HepG2 (cell line): Measurements from ENCODE around the gene NR3C2. TPM values are rescaled to one million over a fixed set of nuclear protein-coding genes. Genes with fewer than 3 reads are reported as not detected.

ENCODE experiments used
- ATAC-seq: fragments of 200-7000 bp; cut with Tn5 transposase; 3 replicates; pipeline ENCODE4 v1.9.1; 2020; ENCODE audit warnings: mild to moderate bottlenecking, moderate library complexity
- BruUV-seq: library from RNA; stranded (reverse); fragments of 400-500 nt; replicated peaks from 2 replicates; lab custom pipeline; 2021; lab: Mats Ljungman, UMichigan
- CTCF ChIA-PET: fragments of 300-600 bp; formaldehyde crosslinking; extraction: SDS; loops from one replicate; lab custom pipeline; 2021; ENCODE audit warnings: low total read pairs, inconsistent platforms, low intra/inter-chr PET ratio; lab: Yijun Ruan, JAX
- POLR2A ChIA-PET: fragments of 350-600 bp; sonication (Branson Sonifier 250); formaldehyde crosslinking; loops from one replicate; lab custom pipeline; 2020; ENCODE audit warnings: antibody characterized with exemption, inconsistent platforms; lab: Yijun Ruan, JAX
- DNase-seq: peaks from one replicate; pipeline ENCODE4 v3.0.0-alpha.2; 2015; ENCODE audit warnings: low spot score
- FAIRE-seq: peaks from 3 replicates; lab custom pipeline; 2011; peaks lifted over from hg19 to GRCh38; lab: Jason Lieb, UNC
- H2AFZ ChIP-seq: one replicate; pipeline ENCODE4 v1.6.1; 2011; ENCODE audit warnings: low read length, inconsistent platforms
- H3K27ac ChIP-seq: fragments of 300-600 bp; 3 replicates; pipeline ENCODE4 v1.8.0; 2011; ENCODE audit warnings: mixed run types, mild to moderate bottlenecking, mixed read lengths, low read length, inconsistent platforms; ENCODE audit not compliant: insufficient read depth; ENCODE audit errors: extremely low read length
- H3K27me3 ChIP-seq, 2 experiments: fragments of 200-600 bp in 1 of 2; 2 replicates in 1 of 2; 3 replicates in 1 of 2; pipeline versions ENCODE4 v1.6.0 to v1.8.0; 2011; ENCODE audit warnings: low read length in 2 of 2, mild to moderate bottlenecking in 2 of 2, moderate library complexity in 2 of 2, inconsistent platforms in 1 of 2; ENCODE audit not compliant: insufficient read depth in 2 of 2, control insufficient read depth in 1 of 2
- H3K36me3 ChIP-seq, 2 experiments: fragments of 200-600 bp in 1 of 2; replicated peaks in 1 of 2; 2 replicates in 1 of 2; 3 replicates in 1 of 2; pipeline versions ENCODE4 v1.5.1 to v1.8.0; 2011; ENCODE audit warnings: low read length in 2 of 2, inconsistent platforms in 1 of 2; ENCODE audit not compliant: insufficient read depth in 2 of 2, control insufficient read depth in 1 of 2
- H3K4me1 ChIP-seq: 2 replicates; pipeline ENCODE4 v1.5.1; 2012; ENCODE audit warnings: low read length, inconsistent platforms; ENCODE audit not compliant: insufficient read depth
- H3K4me2 ChIP-seq: 2 replicates; pipeline ENCODE4 v1.6.0; 2011; ENCODE audit warnings: low read depth, low read length, inconsistent platforms
- H3K4me3 ChIP-seq, 3 experiments: fragments of 200-600 bp in 1 of 3; sonication (generic), shearing (Covaris generic) in 1 of 3; replicated peaks in 1 of 3; 2 replicates each; pipeline ENCODE4 v1.5.1; 2011 to 2016; ENCODE audit warnings: low read length in 3 of 3, inconsistent platforms in 2 of 3, low read depth in 2 of 3, mild to moderate bottlenecking in 2 of 3, control low read depth in 1 of 3, mixed read lengths in 1 of 3; ENCODE audit not compliant: insufficient read depth in 1 of 3
- H3K79me2 ChIP-seq: one replicate; pipeline ENCODE4 v1.6.1; 2011; ENCODE audit warnings: low read length, inconsistent platforms; ENCODE audit not compliant: insufficient read depth
- H3K9ac ChIP-seq: 2 replicates; pipeline ENCODE4 v1.6.0; 2011; ENCODE audit warnings: mild to moderate bottlenecking, low read depth, low read length, inconsistent platforms; ENCODE audit not compliant: insufficient read depth
- H3K9me3 ChIP-seq: 2 replicates; pipeline ENCODE4 v1.5.1; 2012; ENCODE audit warnings: mild to moderate bottlenecking, low read length
- H4K20me1 ChIP-seq: 2 replicates; pipeline ENCODE4 v1.6.0; 2011; ENCODE audit warnings: inconsistent platforms, mild to moderate bottlenecking, low read length, moderate library complexity; ENCODE audit not compliant: insufficient read depth
- FLYWCH1 ChIP-seq: sonication (generic); formaldehyde crosslinking; IDR thresholded peaks from 2 replicates; pipeline ENCODE4 v1.8.1; 2023; ENCODE audit warnings: mild to moderate bottlenecking, missing genetic modification reagents
- JUNB ChIP-seq: sonication (generic); formaldehyde crosslinking; IDR thresholded peaks from 2 replicates; pipeline ENCODE4 v1.8.0; 2022; ENCODE audit warnings: missing genetic modification reagents, mild to moderate bottlenecking, borderline replicate concordance
- RARG ChIP-seq: sonication (generic); formaldehyde crosslinking; IDR thresholded peaks from 2 replicates; pipeline ENCODE4 v1.4.0; 2020; ENCODE audit warnings: low read depth, mild to moderate bottlenecking, missing genetic modification reagents
- YY1 ChIP-seq: IDR thresholded peaks from 2 replicates; pipeline ENCODE4 v1.6.1; 2011; ENCODE audit warnings: low read length, low read depth, moderate library complexity, mild to moderate bottlenecking; ENCODE audit not compliant: insufficient read depth, insufficient replicate concordance
- WGBS: methylation state at CpG from one replicate; pipeline ENCODE4 v1.1.6; 2017; ENCODE audit warnings: low lambda C conversion rate; 5-methylcytosine and 5-hydroxymethylcytosine counted together
- in situ Hi-C: cut with HindIII; loops from 2 replicates; pipeline ENCODE4 v1.10.0; 2017; ENCODE audit warnings: low pct_unique_long_range_greater_than_20kb; ENCODE audit not compliant: extremely low pct_ligation_motif_present
- intact Hi-C: fragments of 100-400 bp; cut with micrococcal nuclease; formaldehyde crosslinking; loops from one replicate; pipeline ENCODE4 v1.10.0; 2022; ENCODE audit not compliant: unreplicated experiment
- polyA plus RNA-seq, 8 experiments: library from polyadenylated mRNA; depleted of rRNA in 3 of 8; stranded (reverse) in 7 of 8; unstranded in 1 of 8; fragments of >200 nt; fragmentation: Illumina TruSeq in 4 of 8; extraction: Trizol in 4 of 8; gene quantifications; 2 replicates each; pipeline versions ENCODE4 v1.2.1 to v1.2.3, GENCODE V29; 2011 to 2016; ENCODE audit warnings: low read depth in 4 of 8, missing spikeins in 1 of 8, mixed read lengths in 1 of 8; ENCODE audit not compliant: insufficient read depth in 1 of 8
- total RNA-seq, 5 experiments: library from RNA; depleted of rRNA; stranded (reverse); fragments of >200 nt; fragmentation: Illumina TruSeq; extraction: Trizol; gene quantifications; 2 replicates each; pipeline ENCODE4 v1.2.3, GENCODE V29; 2016; ENCODE audit warnings: low read depth in 1 of 5
- TF ChIP-seq, protein P1 (sequence below): sonication (generic); formaldehyde crosslinking; IDR thresholded peaks from 2 replicates; pipeline ENCODE4 v1.4.0; 2020; ENCODE audit warnings: missing genetic modification reagents
- TF ChIP-seq, protein P2 (sequence below): sonication (generic); formaldehyde crosslinking; IDR thresholded peaks from 2 replicates; pipeline ENCODE4 v1.9.0; 2022; ENCODE audit warnings: missing genetic modification reagents, mild to moderate bottlenecking, borderline replicate concordance
- TF ChIP-seq, protein P3 (sequence below): IDR thresholded peaks from 2 replicates; pipeline ENCODE4 v1.6.1; 2016; ENCODE audit warnings: low read depth, missing genetic modification reagents, missing compliant biosample characterization
- TF ChIP-seq, protein P4 (sequence below): sonication (generic); formaldehyde crosslinking; IDR thresholded peaks from 2 replicates; pipeline ENCODE4 v1.4.0; 2020; ENCODE audit warnings: mild to moderate bottlenecking, missing genetic modification reagents

The NR3C2 gene
- total and polyA plus RNA-seq, 2 of the 13 experiments (the other 11 are each of a cell fraction or from before 2014, with no cell fraction given) = 0.26 to 0.46 TPM

DNA sequence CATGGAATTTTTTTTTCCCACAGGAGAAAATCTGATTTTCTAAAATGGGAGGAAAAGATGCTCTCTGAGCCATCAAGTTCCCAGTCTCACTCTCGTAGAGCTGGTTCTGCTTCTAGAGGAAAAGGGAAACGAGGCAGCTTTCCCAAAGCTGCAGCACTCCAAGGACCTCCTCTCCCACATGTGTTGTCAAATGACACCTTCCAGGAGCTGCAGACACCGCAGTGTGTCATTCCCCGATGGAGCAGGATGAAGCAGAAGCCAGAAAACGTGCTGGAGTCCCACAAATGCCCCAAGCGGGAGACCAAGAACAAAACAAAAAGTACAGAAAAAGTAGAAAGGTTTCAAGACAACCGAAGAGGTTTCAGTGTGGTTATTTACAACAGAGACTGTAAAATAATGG lies 362.3 kb downstream of the NR3C2 start:
- Histone ChIP-seq H4K20me1 (no peaks in the 10 kb centered on the region), H3K27ac (no peak overlapping the region), H3K9me3 (peaks cover 10% of the 10 kb centered on the region), H3K27me3 (no peaks in the 10 kb centered on the region), H3K4me1 (no peaks in the 10 kb centered on the region), H3K9ac (no peak overlapping the region), H3K79me2 (no peaks in the 10 kb centered on the region), H3K4me2 (no peak overlapping the region), H2AFZ (no peak overlapping the region), H3K36me3 (no peaks in the 10 kb centered on the region), H3K4me3 (no peak overlapping the region)
- in situ Hi-C loops = no loop called here
- ChIA-PET POLR2A (no interaction called here), CTCF (no interaction called here)
- intact Hi-C loops = no loop called here
- FAIRE-seq = no peak
- ATAC-seq = no peak
- 45% methylated on average over 7 of the region's 7 CpGs for WGBS
- no peak for DNase-seq
- no TSS peak for BruUV-seq
- TF ChIP-seq, protein P1, sequence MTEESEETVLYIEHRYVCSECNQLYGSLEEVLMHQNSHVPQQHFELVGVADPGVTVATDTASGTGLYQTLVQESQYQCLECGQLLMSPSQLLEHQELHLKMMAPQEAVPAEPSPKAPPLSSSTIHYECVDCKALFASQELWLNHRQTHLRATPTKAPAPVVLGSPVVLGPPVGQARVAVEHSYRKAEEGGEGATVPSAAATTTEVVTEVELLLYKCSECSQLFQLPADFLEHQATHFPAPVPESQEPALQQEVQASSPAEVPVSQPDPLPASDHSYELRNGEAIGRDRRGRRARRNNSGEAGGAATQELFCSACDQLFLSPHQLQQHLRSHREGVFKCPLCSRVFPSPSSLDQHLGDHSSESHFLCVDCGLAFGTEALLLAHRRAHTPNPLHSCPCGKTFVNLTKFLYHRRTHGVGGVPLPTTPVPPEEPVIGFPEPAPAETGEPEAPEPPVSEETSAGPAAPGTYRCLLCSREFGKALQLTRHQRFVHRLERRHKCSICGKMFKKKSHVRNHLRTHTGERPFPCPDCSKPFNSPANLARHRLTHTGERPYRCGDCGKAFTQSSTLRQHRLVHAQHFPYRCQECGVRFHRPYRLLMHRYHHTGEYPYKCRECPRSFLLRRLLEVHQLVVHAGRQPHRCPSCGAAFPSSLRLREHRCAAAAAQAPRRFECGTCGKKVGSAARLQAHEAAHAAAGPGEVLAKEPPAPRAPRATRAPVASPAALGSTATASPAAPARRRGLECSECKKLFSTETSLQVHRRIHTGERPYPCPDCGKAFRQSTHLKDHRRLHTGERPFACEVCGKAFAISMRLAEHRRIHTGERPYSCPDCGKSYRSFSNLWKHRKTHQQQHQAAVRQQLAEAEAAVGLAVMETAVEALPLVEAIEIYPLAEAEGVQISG (CRISPR knock-in tag) = no peak
- TF ChIP-seq RARG (CRISPR knock-in tag) (no peak), YY1 (no peak), JUNB (CRISPR knock-in tag) (no peak), FLYWCH1 (CRISPR knock-in tag) (no peak)
- TF ChIP-seq, protein P2, sequence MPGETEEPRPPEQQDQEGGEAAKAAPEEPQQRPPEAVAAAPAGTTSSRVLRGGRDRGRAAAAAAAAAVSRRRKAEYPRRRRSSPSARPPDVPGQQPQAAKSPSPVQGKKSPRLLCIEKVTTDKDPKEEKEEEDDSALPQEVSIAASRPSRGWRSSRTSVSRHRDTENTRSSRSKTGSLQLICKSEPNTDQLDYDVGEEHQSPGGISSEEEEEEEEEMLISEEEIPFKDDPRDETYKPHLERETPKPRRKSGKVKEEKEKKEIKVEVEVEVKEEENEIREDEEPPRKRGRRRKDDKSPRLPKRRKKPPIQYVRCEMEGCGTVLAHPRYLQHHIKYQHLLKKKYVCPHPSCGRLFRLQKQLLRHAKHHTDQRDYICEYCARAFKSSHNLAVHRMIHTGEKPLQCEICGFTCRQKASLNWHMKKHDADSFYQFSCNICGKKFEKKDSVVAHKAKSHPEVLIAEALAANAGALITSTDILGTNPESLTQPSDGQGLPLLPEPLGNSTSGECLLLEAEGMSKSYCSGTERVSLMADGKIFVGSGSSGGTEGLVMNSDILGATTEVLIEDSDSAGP (CRISPR knock-in tag) = no peak
- TF ChIP-seq, protein P3, sequence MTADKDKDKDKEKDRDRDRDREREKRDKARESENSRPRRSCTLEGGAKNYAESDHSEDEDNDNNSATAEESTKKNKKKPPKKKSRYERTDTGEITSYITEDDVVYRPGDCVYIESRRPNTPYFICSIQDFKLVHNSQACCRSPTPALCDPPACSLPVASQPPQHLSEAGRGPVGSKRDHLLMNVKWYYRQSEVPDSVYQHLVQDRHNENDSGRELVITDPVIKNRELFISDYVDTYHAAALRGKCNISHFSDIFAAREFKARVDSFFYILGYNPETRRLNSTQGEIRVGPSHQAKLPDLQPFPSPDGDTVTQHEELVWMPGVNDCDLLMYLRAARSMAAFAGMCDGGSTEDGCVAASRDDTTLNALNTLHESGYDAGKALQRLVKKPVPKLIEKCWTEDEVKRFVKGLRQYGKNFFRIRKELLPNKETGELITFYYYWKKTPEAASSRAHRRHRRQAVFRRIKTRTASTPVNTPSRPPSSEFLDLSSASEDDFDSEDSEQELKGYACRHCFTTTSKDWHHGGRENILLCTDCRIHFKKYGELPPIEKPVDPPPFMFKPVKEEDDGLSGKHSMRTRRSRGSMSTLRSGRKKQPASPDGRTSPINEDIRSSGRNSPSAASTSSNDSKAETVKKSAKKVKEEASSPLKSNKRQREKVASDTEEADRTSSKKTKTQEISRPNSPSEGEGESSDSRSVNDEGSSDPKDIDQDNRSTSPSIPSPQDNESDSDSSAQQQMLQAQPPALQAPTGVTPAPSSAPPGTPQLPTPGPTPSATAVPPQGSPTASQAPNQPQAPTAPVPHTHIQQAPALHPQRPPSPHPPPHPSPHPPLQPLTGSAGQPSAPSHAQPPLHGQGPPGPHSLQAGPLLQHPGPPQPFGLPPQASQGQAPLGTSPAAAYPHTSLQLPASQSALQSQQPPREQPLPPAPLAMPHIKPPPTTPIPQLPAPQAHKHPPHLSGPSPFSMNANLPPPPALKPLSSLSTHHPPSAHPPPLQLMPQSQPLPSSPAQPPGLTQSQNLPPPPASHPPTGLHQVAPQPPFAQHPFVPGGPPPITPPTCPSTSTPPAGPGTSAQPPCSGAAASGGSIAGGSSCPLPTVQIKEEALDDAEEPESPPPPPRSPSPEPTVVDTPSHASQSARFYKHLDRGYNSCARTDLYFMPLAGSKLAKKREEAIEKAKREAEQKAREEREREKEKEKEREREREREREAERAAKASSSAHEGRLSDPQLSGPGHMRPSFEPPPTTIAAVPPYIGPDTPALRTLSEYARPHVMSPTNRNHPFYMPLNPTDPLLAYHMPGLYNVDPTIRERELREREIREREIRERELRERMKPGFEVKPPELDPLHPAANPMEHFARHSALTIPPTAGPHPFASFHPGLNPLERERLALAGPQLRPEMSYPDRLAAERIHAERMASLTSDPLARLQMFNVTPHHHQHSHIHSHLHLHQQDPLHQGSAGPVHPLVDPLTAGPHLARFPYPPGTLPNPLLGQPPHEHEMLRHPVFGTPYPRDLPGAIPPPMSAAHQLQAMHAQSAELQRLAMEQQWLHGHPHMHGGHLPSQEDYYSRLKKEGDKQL (CRISPR knock-in tag) = no peak
- TF ChIP-seq, protein P4, sequence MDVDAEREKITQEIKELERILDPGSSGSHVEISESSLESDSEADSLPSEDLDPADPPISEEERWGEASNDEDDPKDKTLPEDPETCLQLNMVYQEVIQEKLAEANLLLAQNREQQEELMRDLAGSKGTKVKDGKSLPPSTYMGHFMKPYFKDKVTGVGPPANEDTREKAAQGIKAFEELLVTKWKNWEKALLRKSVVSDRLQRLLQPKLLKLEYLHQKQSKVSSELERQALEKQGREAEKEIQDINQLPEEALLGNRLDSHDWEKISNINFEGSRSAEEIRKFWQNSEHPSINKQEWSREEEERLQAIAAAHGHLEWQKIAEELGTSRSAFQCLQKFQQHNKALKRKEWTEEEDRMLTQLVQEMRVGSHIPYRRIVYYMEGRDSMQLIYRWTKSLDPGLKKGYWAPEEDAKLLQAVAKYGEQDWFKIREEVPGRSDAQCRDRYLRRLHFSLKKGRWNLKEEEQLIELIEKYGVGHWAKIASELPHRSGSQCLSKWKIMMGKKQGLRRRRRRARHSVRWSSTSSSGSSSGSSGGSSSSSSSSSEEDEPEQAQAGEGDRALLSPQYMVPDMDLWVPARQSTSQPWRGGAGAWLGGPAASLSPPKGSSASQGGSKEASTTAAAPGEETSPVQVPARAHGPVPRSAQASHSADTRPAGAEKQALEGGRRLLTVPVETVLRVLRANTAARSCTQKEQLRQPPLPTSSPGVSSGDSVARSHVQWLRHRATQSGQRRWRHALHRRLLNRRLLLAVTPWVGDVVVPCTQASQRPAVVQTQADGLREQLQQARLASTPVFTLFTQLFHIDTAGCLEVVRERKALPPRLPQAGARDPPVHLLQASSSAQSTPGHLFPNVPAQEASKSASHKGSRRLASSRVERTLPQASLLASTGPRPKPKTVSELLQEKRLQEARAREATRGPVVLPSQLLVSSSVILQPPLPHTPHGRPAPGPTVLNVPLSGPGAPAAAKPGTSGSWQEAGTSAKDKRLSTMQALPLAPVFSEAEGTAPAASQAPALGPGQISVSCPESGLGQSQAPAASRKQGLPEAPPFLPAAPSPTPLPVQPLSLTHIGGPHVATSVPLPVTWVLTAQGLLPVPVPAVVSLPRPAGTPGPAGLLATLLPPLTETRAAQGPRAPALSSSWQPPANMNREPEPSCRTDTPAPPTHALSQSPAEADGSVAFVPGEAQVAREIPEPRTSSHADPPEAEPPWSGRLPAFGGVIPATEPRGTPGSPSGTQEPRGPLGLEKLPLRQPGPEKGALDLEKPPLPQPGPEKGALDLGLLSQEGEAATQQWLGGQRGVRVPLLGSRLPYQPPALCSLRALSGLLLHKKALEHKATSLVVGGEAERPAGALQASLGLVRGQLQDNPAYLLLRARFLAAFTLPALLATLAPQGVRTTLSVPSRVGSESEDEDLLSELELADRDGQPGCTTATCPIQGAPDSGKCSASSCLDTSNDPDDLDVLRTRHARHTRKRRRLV = no peak
